NCI-H526 treated with DMSO at 0.1 percent for 48 hours (cell line): ENCODE measurements around the gene RHCG.

Source experiments
- DNase-seq: peaks from one replicate; lab custom pipeline; 2025; lab: John Stamatoyannopoulos, UW

Gene RHCG

GRCh38 chr15:89502867-89503595, 6.6 kb upstream of the RHCG start:
- DNase-seq: no peak

- DNase-seq: no peak
Observed at GRCh38 chr15:89501646-89502045, 5.3 kb upstream of the RHCG start.

GRCh38 chr15:89500397-89501270, 4.3 kb upstream of the RHCG start:
- DNase-seq: no peak

- DNase-seq: no peak
Observed at GRCh38 chr15:89499156-89499555, 2.8 kb upstream of the RHCG start.

GRCh38 chr15:89498574-89498906, 2.2 kb upstream of the RHCG start:
- DNase-seq: no peak

- no peak for DNase-seq
Observed at GRCh38 chr15:89497231-89497630, 848 bp upstream of the RHCG start.

- no peak for DNase-seq
Observed at GRCh38 chr15:89495638-89496145, 691 bp downstream of the RHCG start.

GRCh38 chr15:89494941-89495637, 1.3 kb downstream of the RHCG start:
- no peak for DNase-seq

- DNase-seq: no peak
Observed at GRCh38 chr15:89494031-89494430, 2.4 kb downstream of the RHCG start.

- DNase-seq: no peak
Observed at GRCh38 chr15:89492934-89493631, 3.3 kb downstream of the RHCG start.

GRCh38 chr15:89492111-89492641, 4.2 kb downstream of the RHCG start:
- peak; percentile 4 for DNase-seq

- no peak for DNase-seq
Observed at GRCh38 chr15:89490814-89491315, 5.5 kb downstream of the RHCG start.

GRCh38 chr15:89490081-89490813, 6.1 kb downstream of the RHCG start:
- DNase-seq: no peak

- DNase-seq: no peak
Observed at GRCh38 chr15:89489376-89489775, 7.0 kb downstream of the RHCG start.

- no peak for DNase-seq
Observed at GRCh38 chr15:89487791-89488190, 8.6 kb downstream of the RHCG start.

- no peak for DNase-seq
Observed at GRCh38 chr15:89486726-89487050, 9.7 kb downstream of the RHCG start.

GRCh38 chr15:89483079-89483478, 13.3 kb downstream of the RHCG start:
- no peak for DNase-seq

- no peak for DNase-seq
Observed at GRCh38 chr15:89482139-89482538, 14.2 kb downstream of the RHCG start.

GRCh38 chr15:89480505-89480904, 15.9 kb downstream of the RHCG start:
- DNase-seq: no peak

- no peak for DNase-seq
Observed at GRCh38 chr15:89479173-89479572, 17.2 kb downstream of the RHCG start.
